ENCODE data around the gene SCP2.

Gene SCP2

DNA sequence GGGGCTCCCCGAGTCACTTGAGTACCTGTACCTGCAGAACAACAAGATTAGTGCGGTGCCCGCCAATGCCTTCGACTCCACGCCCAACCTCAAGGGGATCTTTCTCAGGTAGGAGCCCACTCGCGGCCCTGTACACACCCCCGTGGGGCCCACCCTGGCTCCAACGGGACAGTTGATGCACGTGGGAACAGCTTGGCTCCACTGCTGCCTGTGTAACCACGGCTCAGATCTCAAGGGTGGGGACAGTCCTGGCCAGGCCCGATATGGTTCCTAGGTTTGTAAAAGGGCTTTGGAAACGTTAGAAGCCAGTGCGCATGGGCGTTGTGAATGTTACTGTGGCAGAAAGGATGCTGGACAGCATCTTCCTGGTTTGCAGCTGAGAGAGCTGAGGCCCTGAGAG, 153.7 kb downstream of the SCP2 start:
- H3K27me3 ChIP-seq (ENCODE audit: insufficient read depth, low read length, poor library complexity, severe bottlenecking) = no peaks in the 10 kb centered on the region
- H3F3A ChIP-seq (ENCODE audit: low read depth) = no peaks in the 10 kb centered on the region
- no peak overlapping the region for H3K4me2 ChIP-seq (ENCODE audit: low read depth, low read length, poor library complexity, severe bottlenecking)
- TF ChIP-seq CTCF (conservative IDR thresholded peaks at IDR 0.05; ENCODE audit: low read length) (no peak), EZH2phosphoT487 (IDR thresholded peaks at IDR 0.05; ENCODE audit: borderline replicate concordance) (no peak)
- H3K4me3 ChIP-seq (ENCODE audit: low read length, poor library complexity, severe bottlenecking) = no peak overlapping the region
- H3K9me3 ChIP-seq (ENCODE audit: insufficient read depth, low read depth, low read length) = no peaks in the 10 kb centered on the region
- no peak overlapping the region for H3K9ac ChIP-seq (ENCODE audit: low read depth, low read length, poor library complexity, severe bottlenecking)
- H3K4me1 ChIP-seq (ENCODE audit: insufficient read depth, low read length, poor library complexity, severe bottlenecking) = no peaks in the 10 kb centered on the region
- no peaks in the 10 kb centered on the region for H4K20me1 ChIP-seq (ENCODE audit: insufficient read depth, low read length, poor library complexity, severe bottlenecking)
- H3K36me3 ChIP-seq (ENCODE audit: insufficient read depth, low read length) = no peaks in the 10 kb centered on the region
- no peak overlapping the region for H2AFZ ChIP-seq (ENCODE audit: low read length)
- no peaks in the 10 kb centered on the region for H3K79me2 ChIP-seq (ENCODE audit: insufficient read depth, low read length)
- H3K9me2 ChIP-seq (replicated peaks; ENCODE audit: low read depth, low read length) = no peaks in the 10 kb centered on the region

GRCh38 chr1:53081384-53082066, 154.4 kb downstream of the SCP2 start:
- no peak overlapping the region for H3K4me3 ChIP-seq (ENCODE audit: low read length, poor library complexity, severe bottlenecking)
- TF ChIP-seq CTCF (conservative IDR thresholded peaks at IDR 0.05; ENCODE audit: low read length) (no peak), EZH2phosphoT487 (IDR thresholded peaks at IDR 0.05; ENCODE audit: borderline replicate concordance) (no peak)
- no peaks in the 10 kb centered on the region for H4K20me1 ChIP-seq (ENCODE audit: insufficient read depth, low read length, poor library complexity, severe bottlenecking)
- no peaks in the 10 kb centered on the region for H3K4me1 ChIP-seq (ENCODE audit: insufficient read depth, low read length, poor library complexity, severe bottlenecking)
- H3K4me2 ChIP-seq (ENCODE audit: low read depth, low read length, poor library complexity, severe bottlenecking) = no peak overlapping the region
- no peaks in the 10 kb centered on the region for H3K36me3 ChIP-seq (ENCODE audit: insufficient read depth, low read length)
- no peaks in the 10 kb centered on the region for H3K79me2 ChIP-seq (ENCODE audit: insufficient read depth, low read length)
- no peaks in the 10 kb centered on the region for H3F3A ChIP-seq (ENCODE audit: low read depth)
- no peaks in the 10 kb centered on the region for H3K27me3 ChIP-seq (ENCODE audit: insufficient read depth, low read length, poor library complexity, severe bottlenecking)
- H2AFZ ChIP-seq (ENCODE audit: low read length) = no peak overlapping the region
- H3K9me2 ChIP-seq (replicated peaks; ENCODE audit: low read depth, low read length) = no peaks in the 10 kb centered on the region
- H3K9ac ChIP-seq (ENCODE audit: low read depth, low read length, poor library complexity, severe bottlenecking) = no peak overlapping the region
- H3K9me3 ChIP-seq (ENCODE audit: insufficient read depth, low read depth, low read length) = no peaks in the 10 kb centered on the region

DNA sequence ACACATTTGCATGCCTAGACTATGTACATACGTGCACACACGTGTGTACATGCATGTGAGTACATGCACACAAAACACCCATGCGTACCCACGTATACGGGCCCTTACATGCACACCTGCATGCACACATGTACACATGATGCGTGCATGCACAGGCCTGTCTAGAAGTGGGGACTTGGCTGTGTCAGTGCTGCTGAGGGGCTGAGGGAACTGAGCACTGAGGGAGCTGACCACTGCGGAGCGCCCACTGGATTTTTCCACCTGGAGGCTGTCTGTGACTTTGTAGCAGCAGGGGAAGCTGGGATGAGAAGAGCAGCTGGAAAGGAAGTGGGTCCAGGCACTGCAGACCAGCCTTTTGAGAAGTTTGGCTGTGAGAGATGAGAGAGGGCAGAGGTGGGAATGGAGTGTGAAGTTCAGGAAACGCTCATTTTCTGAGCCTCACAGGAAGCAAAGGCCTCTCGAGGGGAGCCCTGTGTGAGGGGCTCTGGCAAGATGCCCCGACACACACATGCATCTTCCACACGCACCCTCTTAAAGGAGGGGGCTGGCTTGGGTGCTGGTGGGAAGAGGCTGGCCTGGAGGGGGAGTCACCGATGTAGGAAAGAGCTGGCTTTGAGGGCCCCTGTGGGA, 155.9 kb downstream of the SCP2 start:
- Histone ChIP-seq H3K27me3 (ENCODE audit: insufficient read depth, low read length, poor library complexity, severe bottlenecking) (no peaks in the 10 kb centered on the region), H3K36me3 (ENCODE audit: insufficient read depth, low read length) (no peaks in the 10 kb centered on the region), H3K9ac (ENCODE audit: low read depth, low read length, poor library complexity, severe bottlenecking) (no peak overlapping the region)

More for the DNA sequence above, 155.9 kb downstream of the SCP2 start:
- Histone ChIP-seq H3K79me2 (ENCODE audit: insufficient read depth, low read length) (no peaks in the 10 kb centered on the region), H3K9me2 (replicated peaks; ENCODE audit: low read depth, low read length) (no peaks in the 10 kb centered on the region), H3K9me3 (ENCODE audit: insufficient read depth, low read depth, low read length) (no peaks in the 10 kb centered on the region), H4K20me1 (ENCODE audit: insufficient read depth, low read length, poor library complexity, severe bottlenecking) (no peaks in the 10 kb centered on the region), H3K4me3 (ENCODE audit: low read length, poor library complexity, severe bottlenecking) (no peak overlapping the region), H3K4me2 (ENCODE audit: low read depth, low read length, poor library complexity, severe bottlenecking) (no peak overlapping the region), H2AFZ (ENCODE audit: low read length) (no peak overlapping the region), H3F3A (ENCODE audit: low read depth) (no peaks in the 10 kb centered on the region), H3K4me1 (ENCODE audit: insufficient read depth, low read length, poor library complexity, severe bottlenecking) (no peaks in the 10 kb centered on the region)
- TF ChIP-seq EZH2phosphoT487 (IDR thresholded peaks at IDR 0.05; ENCODE audit: borderline replicate concordance) = no peak
- TF ChIP-seq CTCF (conservative IDR thresholded peaks at IDR 0.05; ENCODE audit: low read length) = no peak

All from Loucy (cell line).